Stimulated activated CD4-positive, alpha-beta T cell treated with anti-CD3 and anti-CD28 coated beads, Interleukin-12 subunit alpha, Interleukin-12 subunit beta, amount 100 ng/mL, for 24 hours (primary cell): Measurements from ENCODE around the gene RASIP1.

Source experiments
- DNase-seq, 2 experiments: peaks; one replicate each; pipeline ENCODE4 v3.0.0-alpha.2; 2020; ENCODE audit warnings: low read depth in 2 of 2

Gene RASIP1

GRCh38 chr19:48756212-48756611 lies 15.8 kb upstream of the RASIP1 start:
- DNase-seq: no peak

GRCh38 chr19:48755787-48756186 lies 15.4 kb upstream of the RASIP1 start:
- DNase-seq: no peak

GRCh38 chr19:48755084-48755641 lies 14.8 kb upstream of the RASIP1 start, which contains the start of gene FGF21:
TSS of gene FGF21 (plus strand) at chr19:48755524. CDS start at chr19:48756237, 713 bp downstream.
- DNase-seq: no peak

- DNase-seq: no peak
Measured at GRCh38 chr19:48752496-48753365, 12.3 kb upstream of the RASIP1 start, which contains the start of gene FUT1. TSS of gene FUT1 (minus strand) at chr19:48752641. CDS start at chr19:48751281, 1,360 bp downstream.

- DNase-seq: no peak
Measured at GRCh38 chr19:48751845-48752495, 11.6 kb upstream of the RASIP1 start.

GRCh38 chr19:48750771-48751504 lies 10.5 kb upstream of the RASIP1 start:
- DNase-seq: no peak

- DNase-seq: no peak
Measured at GRCh38 chr19:48750351-48750750, 9.9 kb upstream of the RASIP1 start.

GRCh38 chr19:48749571-48750198 lies 9.3 kb upstream of the RASIP1 start:
- no peak for DNase-seq

GRCh38 chr19:48746738-48747575 lies 6.5 kb upstream of the RASIP1 start, which contains the start of gene IZUMO1:
TSS of gene IZUMO1 (minus strand) at chr19:48746909. CDS start at chr19:48745859, 1,050 bp downstream.
- DNase-seq: peak in 1 of 2 experiments; percentile 52

GRCh38 chr19:48746110-48746509 lies 5.7 kb upstream of the RASIP1 start:
- DNase-seq: no peak

GRCh38 chr19:48745208-48745995 lies 5.0 kb upstream of the RASIP1 start:
- DNase-seq: peak in 1 of 2 experiments; percentile 41

- no peak for DNase-seq
Measured at GRCh38 chr19:48742096-48742495, 1.7 kb upstream of the RASIP1 start.

- no peak for DNase-seq
Measured at GRCh38 chr19:48741129-48741999, 954 bp upstream of the RASIP1 start.

- DNase-seq: no peak
Measured at GRCh38 chr19:48739404-48740163, 826 bp downstream of the RASIP1 start.

GRCh38 chr19:48738557-48739403 lies 1.6 kb downstream of the RASIP1 start:
- DNase-seq: peak; percentile 80 to 95

GRCh38 chr19:48737360-48737998 lies 2.9 kb downstream of the RASIP1 start:
- no peak for DNase-seq
